ENCODE data around the gene CDC42EP4.

GRCh38 chr17:73335591-73336407, 24.0 kb upstream of the CDC42EP4 start:
- TF ChIP-seq CTCF (IDR thresholded peaks at IDR 0.05 in 4 of 5, conservative IDR thresholded peaks at IDR 0.05 in 1 of 5), result no peak
- no peak for TF ChIP-seq POLR2A (IDR thresholded peaks at IDR 0.05)
